ENCODE results near the gene DNAH14.

DNAH14 gene

DNA sequence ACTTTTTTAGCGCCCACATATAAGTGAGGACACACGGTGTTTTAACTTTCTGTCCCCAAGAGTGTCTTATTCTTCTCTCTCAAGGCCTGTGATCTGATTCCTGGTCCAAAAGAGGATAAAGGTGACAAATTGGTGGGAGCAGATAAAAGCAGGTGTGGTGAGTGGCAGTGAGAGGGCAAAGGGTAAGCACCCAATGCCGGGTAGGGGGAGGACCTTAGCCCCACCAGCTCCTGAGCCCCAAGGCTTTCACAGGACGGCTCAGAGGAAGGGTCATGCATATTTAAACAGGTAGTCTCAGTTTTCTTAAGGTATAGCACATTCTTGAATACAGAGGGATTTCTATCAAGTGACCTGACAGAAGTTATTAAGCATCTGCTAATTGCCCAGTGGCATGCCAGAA, 478.8 kb downstream of the DNAH14 start:
- no peaks in the 10 kb centered on the region for H4K20me1 ChIP-seq (ENCODE audit: insufficient read depth)

DNA sequence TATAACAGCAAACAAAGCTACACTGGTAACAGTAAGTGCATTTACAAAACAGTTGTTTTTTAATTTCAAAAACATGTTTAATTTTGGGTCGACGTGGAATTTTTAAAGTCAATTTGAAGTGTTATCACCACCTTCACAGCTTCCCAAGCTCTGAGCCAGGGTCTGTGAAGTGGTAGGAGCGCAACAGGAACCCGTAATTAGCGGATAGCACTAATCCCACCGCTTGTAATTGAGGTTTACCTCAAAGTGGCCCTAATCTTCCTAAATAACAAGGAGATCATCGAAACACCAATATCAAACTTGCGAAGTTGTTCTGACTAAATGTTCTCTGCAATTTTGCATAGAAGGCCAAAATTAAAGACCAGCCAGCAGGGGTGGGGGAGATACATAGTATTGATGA, 479.6 kb downstream of the DNAH14 start:
- Histone ChIP-seq H3K27me3 (ENCODE audit: insufficient read depth, low read depth) (no peaks in the 10 kb centered on the region), H3K4me2 (no peak overlapping the region), H3K36me3 (ENCODE audit: insufficient read depth) (peaks cover 5% of the 10 kb centered on the region; the same call in 1 of the 2 replicates), H2AFZ (ENCODE audit: low read depth) (no peak overlapping the region), H3K4me1 (ENCODE audit: low read depth, poor library complexity, severe bottlenecking) (no peaks in the 10 kb centered on the region), H3K27ac (no peak overlapping the region), H3K79me2 (ENCODE audit: insufficient read depth, low read depth) (peaks cover 5% of the 10 kb centered on the region; the same call in 1 of the 2 replicates), H3K9ac (no peak overlapping the region), H4K20me1 (ENCODE audit: insufficient read depth) (no peaks in the 10 kb centered on the region), H3K4me3 (IDR thresholded peaks at IDR 0.05; ENCODE audit: insufficient read depth, low read depth, low read length) (no peak overlapping the region)
- TF ChIP-seq, protein P1, sequence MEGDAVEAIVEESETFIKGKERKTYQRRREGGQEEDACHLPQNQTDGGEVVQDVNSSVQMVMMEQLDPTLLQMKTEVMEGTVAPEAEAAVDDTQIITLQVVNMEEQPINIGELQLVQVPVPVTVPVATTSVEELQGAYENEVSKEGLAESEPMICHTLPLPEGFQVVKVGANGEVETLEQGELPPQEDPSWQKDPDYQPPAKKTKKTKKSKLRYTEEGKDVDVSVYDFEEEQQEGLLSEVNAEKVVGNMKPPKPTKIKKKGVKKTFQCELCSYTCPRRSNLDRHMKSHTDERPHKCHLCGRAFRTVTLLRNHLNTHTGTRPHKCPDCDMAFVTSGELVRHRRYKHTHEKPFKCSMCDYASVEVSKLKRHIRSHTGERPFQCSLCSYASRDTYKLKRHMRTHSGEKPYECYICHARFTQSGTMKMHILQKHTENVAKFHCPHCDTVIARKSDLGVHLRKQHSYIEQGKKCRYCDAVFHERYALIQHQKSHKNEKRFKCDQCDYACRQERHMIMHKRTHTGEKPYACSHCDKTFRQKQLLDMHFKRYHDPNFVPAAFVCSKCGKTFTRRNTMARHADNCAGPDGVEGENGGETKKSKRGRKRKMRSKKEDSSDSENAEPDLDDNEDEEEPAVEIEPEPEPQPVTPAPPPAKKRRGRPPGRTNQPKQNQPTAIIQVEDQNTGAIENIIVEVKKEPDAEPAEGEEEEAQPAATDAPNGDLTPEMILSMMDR (conservative IDR thresholded peaks at IDR 0.05; ENCODE audit: low read depth, low read length): no peak

More for the DNA sequence above, 478.8 kb downstream of the DNAH14 start:
- H3K4me1 ChIP-seq (ENCODE audit: low read depth, poor library complexity, severe bottlenecking): no peaks in the 10 kb centered on the region
- TF ChIP-seq, protein P1 (conservative IDR thresholded peaks at IDR 0.05; ENCODE audit: low read depth, low read length): no peak
- no peak overlapping the region for H3K9ac ChIP-seq
- H2AFZ ChIP-seq (ENCODE audit: low read depth): no peak overlapping the region
- H3K79me2 ChIP-seq (ENCODE audit: insufficient read depth, low read depth): no peaks in the 10 kb centered on the region
- H3K4me2 ChIP-seq: no peak overlapping the region
- no peak overlapping the region for H3K27ac ChIP-seq
- no peaks in the 10 kb centered on the region for H3K27me3 ChIP-seq (ENCODE audit: insufficient read depth, low read depth)
- H3K36me3 ChIP-seq (ENCODE audit: insufficient read depth): peaks cover 8% of the 10 kb centered on the region; the same call in 1 of the 2 replicates
- no peak overlapping the region for H3K4me3 ChIP-seq (IDR thresholded peaks at IDR 0.05; ENCODE audit: insufficient read depth, low read depth, low read length)

DNA sequence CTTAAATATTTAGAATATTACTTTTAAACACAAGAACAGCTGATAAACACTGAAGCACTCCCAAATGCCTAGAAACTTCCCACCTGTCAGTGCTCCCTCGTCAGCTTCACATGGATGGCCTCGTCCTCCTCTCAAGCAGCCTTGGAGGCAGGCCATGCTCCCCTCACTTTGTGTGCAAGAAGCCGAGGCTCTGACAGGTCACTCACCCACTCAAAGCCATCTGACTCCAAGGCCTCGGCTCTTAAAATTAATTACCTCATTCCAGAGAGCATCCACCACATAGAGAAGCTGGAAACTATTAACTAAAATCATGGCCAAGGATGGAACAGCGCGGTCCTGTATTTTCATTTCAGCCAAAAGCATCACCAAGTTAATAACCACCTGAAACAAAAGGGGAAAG, 480.6 kb downstream of the DNAH14 start:
- H3K36me3 ChIP-seq (ENCODE audit: insufficient read depth): peaks cover 5% of the 10 kb centered on the region; the same call in 1 of the 2 replicates
- no peaks in the 10 kb centered on the region for H4K20me1 ChIP-seq (ENCODE audit: insufficient read depth)
- H3K9ac ChIP-seq: no peak overlapping the region
- H3K27ac ChIP-seq: no peak overlapping the region
- H3K79me2 ChIP-seq (ENCODE audit: insufficient read depth, low read depth): peaks cover 6% of the 10 kb centered on the region; the same call in 1 of the 2 replicates
- TF ChIP-seq, protein P1 (conservative IDR thresholded peaks at IDR 0.05; ENCODE audit: low read depth, low read length): no peak
- no peaks in the 10 kb centered on the region for H3K27me3 ChIP-seq (ENCODE audit: insufficient read depth, low read depth)
- no peak overlapping the region for H3K4me3 ChIP-seq (IDR thresholded peaks at IDR 0.05; ENCODE audit: insufficient read depth, low read depth, low read length)
- no peak overlapping the region for H2AFZ ChIP-seq (ENCODE audit: low read depth)
- H3K4me2 ChIP-seq: no peak overlapping the region
- no peaks in the 10 kb centered on the region for H3K4me1 ChIP-seq (ENCODE audit: low read depth, poor library complexity, severe bottlenecking)

DNA sequence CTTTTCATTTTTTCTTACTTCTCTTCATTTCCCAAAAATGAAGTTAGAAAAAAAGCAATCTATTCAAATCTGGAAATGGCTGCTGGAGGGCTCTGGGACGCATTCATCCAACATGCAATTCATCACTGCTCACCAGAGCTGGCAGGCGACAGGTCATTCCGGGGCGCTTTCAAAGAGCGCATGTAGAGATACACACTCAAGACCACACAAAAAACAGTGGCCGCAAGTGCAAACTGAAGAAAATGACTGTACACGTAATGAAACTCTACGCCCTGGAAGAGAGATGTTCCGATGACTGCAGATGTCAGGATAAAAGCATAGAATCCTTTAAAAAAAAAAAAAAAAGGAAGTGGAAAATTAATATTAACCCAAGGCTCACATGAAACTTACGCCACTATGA, 482.8 kb downstream of the DNAH14 start:
- peaks cover 6% of the 10 kb centered on the region; the same call in 1 of the 2 replicates for H3K79me2 ChIP-seq (ENCODE audit: insufficient read depth, low read depth)
- no peak overlapping the region for H2AFZ ChIP-seq (ENCODE audit: low read depth)
- TF ChIP-seq, protein P1 (conservative IDR thresholded peaks at IDR 0.05; ENCODE audit: low read depth, low read length): no peak
- H3K4me3 ChIP-seq (IDR thresholded peaks at IDR 0.05; ENCODE audit: insufficient read depth, low read depth, low read length): no peak overlapping the region
- H3K27ac ChIP-seq: no peak overlapping the region
- H3K4me2 ChIP-seq: no peak overlapping the region
- no peaks in the 10 kb centered on the region for H4K20me1 ChIP-seq (ENCODE audit: insufficient read depth)
- no peaks in the 10 kb centered on the region for H3K27me3 ChIP-seq (ENCODE audit: insufficient read depth, low read depth)
- no peak overlapping the region for H3K9ac ChIP-seq
- peaks cover 5% of the 10 kb centered on the region; the same call in 1 of the 2 replicates for H3K36me3 ChIP-seq (ENCODE audit: insufficient read depth)
- no peaks in the 10 kb centered on the region for H3K4me1 ChIP-seq (ENCODE audit: low read depth, poor library complexity, severe bottlenecking)
